Activated CD4-positive, alpha-beta T cell treated with anti-CD3 and anti-CD28 coated beads for 36 hours (primary cell): Measurements from ENCODE around the gene STRADA. TPM values are rescaled to one million over a fixed set of nuclear protein-coding genes. Genes with fewer than 3 reads are reported as not detected.

Experiments used
- ATAC-seq: fragments of 200-7000 bp; cut with Tn5 transposase; one replicate; pipeline ENCODE4 v1.10.0; 2021; ENCODE audit warnings: mild to moderate bottlenecking, moderate library complexity
- CTCF ChIA-PET: fragments of 350-600 bp; sonication (Branson Sonifier 250); formaldehyde crosslinking; loops from one replicate; lab custom pipeline; 2021; ENCODE audit warnings: antibody characterized with exemption; lab: Charles Lee
- POLR2A ChIA-PET: fragments of 350-600 bp; sonication (Branson Sonifier 250); formaldehyde crosslinking; loops from one replicate; lab custom pipeline; 2021; ENCODE audit warnings: antibody characterized with exemption, inconsistent platforms; lab: Charles Lee
- DNase-seq: peaks from one replicate; pipeline ENCODE4 v3.0.0-alpha.2; 2020
- H3K27ac Mint-ChIP-seq: one replicate; pipeline ENCODE4 v1.8.0; 2021; ENCODE audit warnings: mixed read lengths
- H3K27me3 Mint-ChIP-seq: one replicate; pipeline ENCODE4 v1.8.0; 2021; ENCODE audit warnings: mixed read lengths
- H3K36me3 Mint-ChIP-seq: one replicate; pipeline ENCODE4 v1.8.0; 2021; ENCODE audit warnings: low read depth, mixed read lengths
- H3K4me1 Mint-ChIP-seq: one replicate; pipeline ENCODE4 v1.8.0; 2021; ENCODE audit warnings: mixed read lengths
- H3K4me3 Mint-ChIP-seq: one replicate; pipeline ENCODE4 v1.8.0; 2021; ENCODE audit warnings: mild to moderate bottlenecking, moderate library complexity, mixed read lengths
- H3K9me3 Mint-ChIP-seq: one replicate; pipeline ENCODE4 v1.8.0; 2021; ENCODE audit warnings: low read depth, mixed read lengths
- intact Hi-C, 2 experiments: fragments of 100-400 bp; cut with DNase I in 1 of 2; cut with micrococcal nuclease in 1 of 2; formaldehyde crosslinking; loops; one replicate each; pipeline versions ENCODE4 v1.14.2 to v1.15.1; 2022 to 2024; cut with DNase I, micrococcal nuclease
- total RNA-seq, 2 experiments: library from RNA; stranded (reverse); gene quantifications; one replicate each; pipeline ENCODE4 v1.2.3, GENCODE V29; 2021

Gene STRADA
- total RNA-seq, 2 experiments from 2014 or later, result 51.0 to 53.6 TPM

DNA sequence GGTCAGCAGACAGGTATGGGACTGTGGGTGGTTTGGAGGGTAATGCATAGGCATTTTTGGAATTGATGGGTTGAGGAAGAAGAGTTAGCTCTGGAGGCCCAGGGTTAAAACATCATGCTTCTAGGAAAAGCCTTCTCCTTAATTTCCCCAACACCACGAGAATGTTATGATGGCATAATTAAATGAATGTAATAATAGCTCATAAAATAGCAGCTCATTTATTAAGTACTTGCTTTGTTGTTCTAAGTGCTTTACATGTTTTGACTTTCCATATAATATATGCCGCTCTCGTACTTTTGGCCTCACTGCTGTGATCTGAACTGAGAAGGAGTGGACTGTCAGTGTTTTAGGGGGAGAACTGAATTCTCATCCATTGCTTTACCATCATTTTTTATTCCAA is 56.0 kb downstream of the STRADA start:
- Mint-ChIP-seq H3K9me3 (no peaks in the 10 kb centered on the region), H3K36me3 (peaks cover 13% of the 10 kb centered on the region), H3K27me3 (no peaks in the 10 kb centered on the region), H3K4me3 (no peak overlapping the region), H3K27ac (peak overlapping the region; percentile 32), H3K4me1 (peaks cover 18% of the 10 kb centered on the region)
- ChIA-PET CTCF (interaction anchor here (1.0 to 1.5 kb wide), 3 partner anchors 9 to 37 kb away, joined by 3 to 4 read pairs (median 3); no protein-coding TSS in a partner anchor), POLR2A (interaction anchor here (0.6 kb wide), 1 partner anchor 1085 kb away, joined by 4 read pairs; no protein-coding TSS in a partner anchor)
- no peak for ATAC-seq
- no peak for DNase-seq
- intact Hi-C loops, result no loop called here

GRCh38 chr17:63685041-63685440 is 56.6 kb downstream of the STRADA start:
- H3K4me3 Mint-ChIP-seq, result no peak overlapping the region

GRCh38 chr17:63682981-63683380 is 58.6 kb downstream of the STRADA start:
- no peaks in the 10 kb centered on the region for H3K9me3 Mint-ChIP-seq
- no peak overlapping the region for H3K4me3 Mint-ChIP-seq
- peak overlapping the region; percentile 42 for H3K27ac Mint-ChIP-seq
- intact Hi-C loops, result no loop called here
- H3K27me3 Mint-ChIP-seq, result no peaks in the 10 kb centered on the region
- peaks cover 17% of the 10 kb centered on the region for H3K4me1 Mint-ChIP-seq
- DNase-seq, result no peak
- peaks cover 8% of the 10 kb centered on the region for H3K36me3 Mint-ChIP-seq
- CTCF ChIA-PET, result interaction anchor here (0.6 to 1.3 kb wide), 5 partner anchors 17 to 257 kb away, joined by 3 to 6 read pairs (median 3); no protein-coding TSS in a partner anchor
- POLR2A ChIA-PET, result no interaction called here
- no peak for ATAC-seq

More at GRCh38 chr17:63685041-63685440, 56.6 kb downstream of the STRADA start:
- DNase-seq (no peak), ATAC-seq (no peak)
- intact Hi-C loops, result no loop called here
- Mint-ChIP-seq H3K36me3 (peaks cover 10% of the 10 kb centered on the region), H3K9me3 (no peaks in the 10 kb centered on the region), H3K27me3 (no peaks in the 10 kb centered on the region), H3K27ac (no peak overlapping the region), H3K4me1 (peaks cover 18% of the 10 kb centered on the region)
- ChIA-PET CTCF (interaction anchor here (0.6 to 1.0 kb wide), 3 partner anchors 10 to 37 kb away, joined by 3 read pairs; no protein-coding TSS in a partner anchor), POLR2A (no interaction called here)

DNA sequence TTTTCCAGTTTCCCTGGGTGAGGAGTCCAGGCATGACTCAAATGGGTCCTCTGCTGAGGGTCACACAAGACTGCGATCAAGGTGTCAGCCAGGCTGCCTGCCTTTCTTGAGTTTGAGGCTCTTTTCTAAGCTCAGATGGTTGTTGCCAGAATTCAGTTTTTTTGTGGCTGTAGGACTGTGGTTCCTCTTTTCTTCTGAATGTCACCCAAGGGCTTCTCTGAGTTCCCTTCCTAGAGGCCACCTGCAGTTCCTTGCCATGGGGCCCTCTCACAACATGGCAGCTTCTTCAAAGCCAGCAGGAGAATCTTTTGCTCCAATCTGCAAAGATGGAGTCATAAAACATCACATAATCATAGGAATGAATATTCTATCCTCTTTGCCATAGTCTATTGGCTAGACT is 59.2 kb downstream of the STRADA start:
- H3K9me3 Mint-ChIP-seq, result no peaks in the 10 kb centered on the region
- peaks cover 16% of the 10 kb centered on the region for H3K4me1 Mint-ChIP-seq
- ChIA-PET POLR2A (no interaction called here), CTCF (interaction anchor here (0.6 to 1.3 kb wide), 5 partner anchors 16 to 257 kb away, joined by 3 to 6 read pairs (median 3); no protein-coding TSS in a partner anchor)
- no peak overlapping the region for H3K4me3 Mint-ChIP-seq
- peaks cover 8% of the 10 kb centered on the region for H3K36me3 Mint-ChIP-seq
- intact Hi-C loops, result no loop called here
- DNase-seq (no peak), ATAC-seq (no peak)
- H3K27ac Mint-ChIP-seq, result no peak overlapping the region
- H3K27me3 Mint-ChIP-seq, result no peaks in the 10 kb centered on the region

GRCh38 chr17:63681530-63681929 is 60.1 kb downstream of the STRADA start:
- Mint-ChIP-seq H3K4me3 (no peak overlapping the region), H3K9me3 (no peaks in the 10 kb centered on the region), H3K36me3 (peaks cover 8% of the 10 kb centered on the region), H3K4me1 (peaks cover 14% of the 10 kb centered on the region), H3K27me3 (no peaks in the 10 kb centered on the region), H3K27ac (no peak overlapping the region)
- DNase-seq (no peak), ATAC-seq (no peak)
- intact Hi-C loops, result no loop called here
- ChIA-PET POLR2A (no interaction called here), CTCF (interaction anchor here (1.1 to 1.4 kb wide), 2 partner anchors 70 to 80 kb away, joined by 4 to 5 read pairs; no protein-coding TSS in a partner anchor)

DNA sequence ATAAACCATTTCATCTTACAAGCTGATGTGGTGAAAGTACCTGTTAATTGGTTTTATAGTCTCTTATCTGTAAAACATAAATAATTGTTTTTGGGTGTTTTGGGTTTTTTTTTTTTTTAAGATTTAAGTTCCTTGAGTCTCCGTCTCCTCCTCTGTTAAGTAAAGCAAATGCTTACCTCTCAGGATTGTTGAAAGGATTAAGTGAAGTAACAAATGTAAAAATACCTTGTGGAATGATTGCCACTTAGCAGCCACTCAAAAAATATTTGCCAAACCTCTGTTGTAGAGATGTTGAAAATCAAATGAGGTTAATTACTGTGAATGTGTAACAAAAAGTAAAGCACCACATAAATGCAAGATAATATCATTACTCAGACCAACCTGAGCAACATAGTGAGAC is 60.9 kb downstream of the STRADA start:
- Mint-ChIP-seq H3K9me3 (no peaks in the 10 kb centered on the region), H3K4me3 (no peak overlapping the region), H3K4me1 (peaks cover 9% of the 10 kb centered on the region), H3K36me3 (peaks cover 3% of the 10 kb centered on the region), H3K27me3 (no peaks in the 10 kb centered on the region), H3K27ac (no peak overlapping the region)
- DNase-seq (no peak), ATAC-seq (no peak)
- POLR2A ChIA-PET, result no interaction called here
- intact Hi-C loops, result no loop called here
- CTCF ChIA-PET, result interaction anchor here (0.9 to 1.4 kb wide), 3 partner anchors 14 to 81 kb away, joined by 4 to 7 read pairs (median 5); no protein-coding TSS in a partner anchor

GRCh38 chr17:63679214-63679613 is 62.4 kb downstream of the STRADA start:
- intact Hi-C loops, result loop anchor here in 1 of 2 experiments (5.0 kb wide), 1 partner anchor 252 kb away; no protein-coding TSS in a partner anchor
- no peak overlapping the region for H3K4me3 Mint-ChIP-seq
- no peak overlapping the region for H3K27ac Mint-ChIP-seq
- ATAC-seq (no peak), DNase-seq (no peak)
- CTCF ChIA-PET, result interaction anchor here (0.7 to 1.0 kb wide), 2 partner anchors 28 to 179 kb away, joined by 3 read pairs; no protein-coding TSS in a partner anchor
- H3K9me3 Mint-ChIP-seq, result no peaks in the 10 kb centered on the region
- H3K4me1 Mint-ChIP-seq, result peaks cover 8% of the 10 kb centered on the region
- POLR2A ChIA-PET, result no interaction called here
- no peaks in the 10 kb centered on the region for H3K27me3 Mint-ChIP-seq
- peaks cover 1% of the 10 kb centered on the region for H3K36me3 Mint-ChIP-seq

DNA sequence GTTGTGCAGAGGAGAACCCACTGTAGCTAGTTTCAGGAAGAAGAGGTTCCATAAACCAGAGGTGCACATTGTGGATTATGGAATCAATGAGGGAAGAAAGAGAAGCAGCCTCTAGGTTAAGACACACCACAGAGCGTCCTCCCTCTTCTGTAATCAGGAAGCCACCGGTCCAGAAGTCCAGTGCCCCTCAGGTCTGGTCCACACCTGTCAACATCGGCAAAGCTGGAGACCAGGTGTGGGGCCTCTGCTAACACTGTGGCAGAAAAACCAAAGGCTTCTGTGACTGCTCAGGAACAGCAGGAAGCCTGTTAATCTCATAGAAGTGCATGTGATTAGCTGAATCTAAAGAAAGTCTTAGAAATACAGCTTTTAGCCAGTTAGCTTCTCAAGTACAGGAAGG is 65.0 kb downstream of the STRADA start:
- H3K4me1 Mint-ChIP-seq, result peaks cover 11% of the 10 kb centered on the region
- no peaks in the 10 kb centered on the region for H3K9me3 Mint-ChIP-seq
- no peaks in the 10 kb centered on the region for H3K27me3 Mint-ChIP-seq
- DNase-seq (no peak), ATAC-seq (no peak)
- H3K4me3 Mint-ChIP-seq, result no peak overlapping the region
- intact Hi-C loops, result loop anchor here in 1 of 2 experiments (5.0 kb wide), 1 partner anchor 249 kb away; no protein-coding TSS in a partner anchor
- H3K27ac Mint-ChIP-seq, result no peak overlapping the region
- peaks cover 3% of the 10 kb centered on the region for H3K36me3 Mint-ChIP-seq
- POLR2A ChIA-PET, result interaction anchor here (0.5 kb wide), 1 partner anchor 39 kb away, joined by 7 read pairs; no protein-coding TSS in a partner anchor
- CTCF ChIA-PET, result interaction anchor here (0.6 to 1.8 kb wide), 6 partner anchors 20 to 251 kb away, joined by 3 to 6 read pairs (median 5); no protein-coding TSS in a partner anchor

DNA sequence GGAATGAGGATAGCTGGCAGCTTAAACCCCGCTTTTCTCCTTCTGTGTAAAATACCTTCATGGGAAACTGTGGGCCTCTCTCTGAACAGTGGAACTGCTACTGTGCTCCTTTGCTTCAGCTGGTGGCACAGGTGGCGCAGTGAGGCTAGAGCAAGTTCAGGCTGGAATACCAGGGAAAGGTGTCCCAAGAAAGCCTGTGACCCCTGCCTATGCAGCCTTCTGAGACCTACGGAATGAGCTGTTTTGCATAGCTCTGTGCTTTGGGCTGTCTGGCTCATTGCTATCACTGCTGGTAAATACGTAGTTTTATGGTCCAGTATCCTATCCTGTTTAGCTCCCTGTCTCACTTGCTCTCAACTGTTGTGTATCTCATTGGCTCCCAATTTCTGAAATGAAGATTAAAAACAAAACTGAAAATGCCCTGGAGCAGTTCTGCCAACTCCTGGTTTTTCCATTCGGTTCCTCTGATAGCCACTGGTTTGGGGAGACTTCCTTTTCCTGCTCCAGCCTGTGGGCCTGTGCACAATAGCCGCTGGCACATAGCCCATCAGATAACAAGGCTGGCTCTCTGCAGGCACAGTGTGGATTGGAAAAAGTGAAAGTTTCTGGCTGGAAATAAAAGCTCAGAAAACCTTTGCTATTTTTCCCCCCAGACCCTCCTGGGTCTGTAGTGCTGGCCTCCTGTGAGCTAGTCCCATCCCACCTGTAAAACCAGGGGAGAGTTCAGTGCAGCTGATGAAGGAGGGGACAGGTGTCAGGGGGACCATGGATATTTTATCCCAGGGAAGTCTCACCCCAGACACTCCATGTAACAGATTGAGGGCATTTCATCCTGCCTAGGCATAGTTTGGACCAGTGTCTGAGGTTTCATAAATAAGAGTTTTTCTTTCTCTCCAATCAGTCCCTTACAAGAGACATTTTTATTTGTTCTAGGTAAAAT is 65.7 kb downstream of the STRADA start:
- peaks cover 8% of the 10 kb centered on the region for H3K4me1 Mint-ChIP-seq
- ATAC-seq (no peak), DNase-seq (no peak)
- ChIA-PET POLR2A (interaction anchor here (0.6 kb wide), 1 partner anchor 164 kb away, joined by 3 read pairs; no protein-coding TSS in a partner anchor), CTCF (interaction anchor here (0.9 to 2.1 kb wide), 8 partner anchors 8 to 269 kb away, joined by 3 to 7 read pairs (median 4); no protein-coding TSS in a partner anchor)
- peaks cover 2% of the 10 kb centered on the region for H3K36me3 Mint-ChIP-seq
- H3K27me3 Mint-ChIP-seq, result no peaks in the 10 kb centered on the region
- no peaks in the 10 kb centered on the region for H3K9me3 Mint-ChIP-seq
- intact Hi-C loops, result loop anchor here in 1 of 2 experiments (5.0 kb wide), 1 partner anchor 249 kb away; no protein-coding TSS in a partner anchor
- H3K27ac Mint-ChIP-seq, result no peak overlapping the region
- H3K4me3 Mint-ChIP-seq, result no peak overlapping the region

GRCh38 chr17:63675231-63675606 is 66.4 kb downstream of the STRADA start:
- ATAC-seq, result no peak
- H3K27ac Mint-ChIP-seq, result no peak overlapping the region
- no peaks in the 10 kb centered on the region for H3K27me3 Mint-ChIP-seq
- H3K4me3 Mint-ChIP-seq, result no peak overlapping the region
- H3K9me3 Mint-ChIP-seq, result no peaks in the 10 kb centered on the region
- DNase-seq, result no peak
- peaks cover 6% of the 10 kb centered on the region for H3K4me1 Mint-ChIP-seq
- intact Hi-C loops, result loop anchor here in 1 of 2 experiments (5.0 kb wide), 1 partner anchor 248 kb away; no protein-coding TSS in a partner anchor
- CTCF ChIA-PET, result interaction anchor here (1.2 to 2.1 kb wide), 6 partner anchors 9 to 268 kb away, joined by 3 to 7 read pairs (median 4); no protein-coding TSS in a partner anchor
- peaks cover 6% of the 10 kb centered on the region for H3K36me3 Mint-ChIP-seq
- POLR2A ChIA-PET, result no interaction called here

- DNase-seq (no peak), ATAC-seq (no peak)
- ChIA-PET CTCF (interaction anchor here (0.7 kb wide), 1 partner anchor 239 kb away, joined by 3 read pairs; no protein-coding TSS in a partner anchor), POLR2A (no interaction called here)
- intact Hi-C loops, result no loop called here
- peaks cover 9% of the 10 kb centered on the region for H3K36me3 Mint-ChIP-seq
- H3K27me3 Mint-ChIP-seq, result no peaks in the 10 kb centered on the region
- H3K27ac Mint-ChIP-seq, result no peak overlapping the region
- peaks cover 6% of the 10 kb centered on the region for H3K4me1 Mint-ChIP-seq
- no peak overlapping the region for H3K4me3 Mint-ChIP-seq
- no peaks in the 10 kb centered on the region for H3K9me3 Mint-ChIP-seq
Measured at GRCh38 chr17:63672856-63673255, 68.7 kb downstream of the STRADA start.
